Measurements from ENCODE around the gene RANBP17. TPM values are rescaled to one million over a fixed set of nuclear protein-coding genes. Genes with fewer than 3 reads are reported as not detected.
"Not testable (repeated sequence)": the region's sequence is repeated elsewhere in the genome, so short reads cannot be mapped to it uniquely, and the experiment has no call there.

The RANBP17 gene
- total RNA-seq, 1 donor from 2014 or later: 79.9 TPM

DNA sequence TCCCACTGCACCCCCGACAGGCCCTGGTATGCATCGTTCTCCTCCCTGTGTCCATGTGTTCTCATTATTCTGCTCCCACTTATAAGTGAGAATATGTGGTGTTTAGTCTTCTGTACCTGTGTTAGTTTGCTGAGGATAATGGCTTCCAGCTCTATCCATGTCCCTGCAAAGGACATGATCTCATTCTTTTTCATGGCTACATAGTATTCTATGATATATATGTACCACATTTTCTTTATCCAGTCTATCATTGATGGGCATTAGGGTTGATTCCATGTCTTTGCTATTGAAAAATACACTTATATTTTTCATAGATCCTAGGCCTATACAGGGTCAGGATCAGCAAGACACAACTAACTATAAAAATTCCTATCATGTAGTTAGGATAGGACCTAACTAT lies 180.1 kb downstream of the RANBP17 start:
- H3K4me1 ChIP-seq (ENCODE audit: control insufficient read depth in 3 of 3, insufficient read depth in 3 of 3, low read length in 3 of 3); H3K4me3 ChIP-seq (ENCODE audit: low read length in 3 of 3); H3K9me3 ChIP-seq (ENCODE audit: control insufficient read depth in 3 of 3, low read length in 3 of 3); H3K27me3 ChIP-seq (ENCODE audit: control insufficient read depth in 3 of 3, insufficient read depth in 3 of 3, low read length in 3 of 3); H3K36me3 ChIP-seq (ENCODE audit: control insufficient read depth in 3 of 3, insufficient read depth in 3 of 3, low read length in 3 of 3); H3K9ac ChIP-seq (ENCODE audit: low read depth in 1 of 3, low read length in 3 of 3); H3K27ac ChIP-seq (ENCODE audit: low read depth, low read length): not testable (repeated sequence)

DNA sequence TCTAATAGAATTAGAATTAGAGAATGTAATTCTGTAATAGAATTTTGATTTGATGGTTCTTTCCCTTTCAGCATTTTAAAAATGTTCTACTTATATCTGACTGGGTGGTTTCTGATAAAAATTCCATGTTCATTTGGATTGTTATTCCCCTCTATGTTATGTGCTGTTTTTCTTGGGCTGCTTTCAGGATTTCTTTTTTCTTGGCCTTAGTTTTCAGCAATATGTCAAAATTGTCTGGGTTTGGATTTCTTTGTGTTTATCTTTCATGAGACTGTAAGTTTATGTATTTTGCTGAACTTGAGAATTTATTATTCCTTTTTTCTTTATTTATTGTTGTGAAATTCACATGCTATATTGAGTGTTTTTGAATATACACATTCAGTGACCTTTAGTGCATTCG lies 189.1 kb downstream of the RANBP17 start:
- Histone ChIP-seq H3K36me3 (ENCODE audit: control insufficient read depth in 3 of 3, insufficient read depth in 3 of 3, low read length in 3 of 3) (no peaks in the 10 kb centered on the region), H3K4me1 (ENCODE audit: control insufficient read depth in 3 of 3, insufficient read depth in 3 of 3, low read length in 3 of 3) (no peaks in the 10 kb centered on the region), H3K9ac (ENCODE audit: low read depth in 1 of 3, low read length in 3 of 3) (no peak overlapping the region), H3K9me3 (ENCODE audit: control insufficient read depth in 3 of 3, low read length in 3 of 3) (peaks cover 0 to 3% (median 0%) of the 10 kb centered on the region in 3 donors), H3K27ac (ENCODE audit: low read depth, low read length) (no peak overlapping the region), H3K27me3 (ENCODE audit: control insufficient read depth in 3 of 3, insufficient read depth in 3 of 3, low read length in 3 of 3) (no peaks in the 10 kb centered on the region), H3K4me3 (ENCODE audit: low read length in 3 of 3) (no peak overlapping the region)

DNA sequence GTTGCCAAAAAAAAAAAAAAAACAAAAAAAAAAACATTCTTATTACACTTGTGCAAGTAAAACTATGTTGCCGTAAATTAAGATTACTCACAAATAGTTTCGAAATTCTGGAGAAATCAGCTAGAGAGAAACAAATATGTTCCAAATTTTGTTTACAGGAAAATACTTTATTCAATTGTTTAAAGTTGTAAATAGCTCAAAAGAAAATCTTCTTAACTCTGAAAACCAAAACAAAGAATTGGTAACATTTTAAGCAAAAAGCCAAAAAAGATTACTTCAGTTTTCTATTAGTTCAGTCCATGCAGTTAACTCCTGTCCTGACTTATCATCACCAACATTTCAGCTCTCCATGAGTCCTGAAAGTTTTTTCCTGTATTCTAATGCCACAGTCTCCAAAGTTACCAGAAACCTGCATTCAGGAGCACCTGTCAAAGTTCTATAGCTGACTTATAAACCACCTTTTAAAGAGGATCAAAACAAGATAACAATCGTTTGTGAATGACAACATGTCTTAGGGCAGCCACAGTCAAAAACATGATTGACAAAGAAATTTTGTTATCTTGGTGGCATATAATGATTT lies 194.1 kb downstream of the RANBP17 start:
- Histone ChIP-seq H3K36me3 (ENCODE audit: control insufficient read depth in 3 of 3, insufficient read depth in 3 of 3, low read length in 3 of 3) (no peaks in the 10 kb centered on the region), H3K9ac (ENCODE audit: low read depth in 1 of 3, low read length in 3 of 3) (no peak overlapping the region), H3K4me1 (ENCODE audit: control insufficient read depth in 3 of 3, insufficient read depth in 3 of 3, low read length in 3 of 3) (no peaks in the 10 kb centered on the region), H3K27me3 (ENCODE audit: control insufficient read depth in 3 of 3, insufficient read depth in 3 of 3, low read length in 3 of 3) (no peaks in the 10 kb centered on the region), H3K27ac (ENCODE audit: low read depth, low read length) (no peak overlapping the region), H3K4me3 (ENCODE audit: low read length in 3 of 3) (no peak overlapping the region), H3K9me3 (ENCODE audit: control insufficient read depth in 3 of 3, low read length in 3 of 3) (no peaks in the 10 kb centered on the region)

DNA sequence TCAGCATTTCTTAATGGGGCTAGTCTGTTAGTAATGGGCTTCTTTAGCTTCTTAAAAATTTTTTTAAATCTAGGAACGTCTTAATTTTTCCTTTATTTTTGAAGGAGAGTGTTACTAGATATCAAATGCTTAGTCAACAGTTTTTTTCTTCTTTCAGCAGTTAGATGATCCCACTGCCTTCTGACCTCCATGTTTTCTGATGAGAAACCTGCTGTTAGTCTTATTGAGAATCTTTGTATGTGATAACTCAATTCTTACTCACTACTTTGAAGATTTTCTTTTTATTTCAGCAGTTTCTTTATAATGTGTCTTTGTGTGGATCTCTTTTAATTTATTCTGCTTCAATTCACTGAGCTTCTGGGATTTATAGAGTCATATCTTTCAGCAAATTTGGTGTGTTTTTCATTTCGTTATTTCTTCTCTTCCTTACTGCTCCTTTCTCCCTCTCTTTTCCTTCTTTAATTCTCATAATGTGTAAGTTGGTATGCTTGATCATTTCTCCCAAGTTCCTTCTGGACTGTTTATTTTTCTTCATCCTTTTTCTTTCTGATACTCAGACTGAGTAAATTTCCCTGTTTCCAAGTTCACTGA lies 205.8 kb downstream of the RANBP17 start:
- Histone ChIP-seq H3K27ac (ENCODE audit: low read depth, low read length) (no peak overlapping the region), H3K9ac (ENCODE audit: low read depth in 1 of 3, low read length in 3 of 3) (no peak overlapping the region), H3K4me1 (ENCODE audit: control insufficient read depth in 3 of 3, insufficient read depth in 3 of 3, low read length in 3 of 3) (no peaks in the 10 kb centered on the region), H3K9me3 (ENCODE audit: control insufficient read depth in 3 of 3, low read length in 3 of 3) (no peaks in the 10 kb centered on the region), H3K27me3 (ENCODE audit: control insufficient read depth in 3 of 3, insufficient read depth in 3 of 3, low read length in 3 of 3) (no peaks in the 10 kb centered on the region), H3K4me3 (ENCODE audit: low read length in 3 of 3) (no peak overlapping the region), H3K36me3 (ENCODE audit: control insufficient read depth in 3 of 3, insufficient read depth in 3 of 3, low read length in 3 of 3) (no peaks in the 10 kb centered on the region)

DNA sequence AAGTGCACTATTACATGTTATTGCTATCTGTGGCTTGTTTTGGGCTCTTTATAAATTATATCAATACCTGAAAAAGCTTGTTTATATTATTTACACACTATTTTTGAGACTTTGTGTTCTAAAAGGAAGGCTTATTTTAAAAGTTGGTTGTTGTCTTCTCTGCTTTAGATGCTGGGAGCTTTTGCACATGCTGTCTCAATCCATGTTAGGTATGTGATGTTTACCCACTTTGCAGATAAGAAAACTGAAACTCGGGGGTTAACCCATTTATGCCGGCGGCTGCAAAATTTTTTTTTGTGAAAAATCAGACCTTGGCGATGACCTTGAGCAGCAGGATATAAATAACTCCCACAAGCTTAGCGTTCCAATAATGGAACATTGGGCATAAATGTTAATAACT lies 212.9 kb downstream of the RANBP17 start:
- Histone ChIP-seq H3K9me3 (ENCODE audit: control insufficient read depth in 3 of 3, low read length in 3 of 3) (peaks cover 0 to 2% (median 0%) of the 10 kb centered on the region in 3 donors), H3K27ac (ENCODE audit: low read depth, low read length) (no peak overlapping the region), H3K36me3 (ENCODE audit: control insufficient read depth in 3 of 3, insufficient read depth in 3 of 3, low read length in 3 of 3) (no peaks in the 10 kb centered on the region), H3K4me1 (ENCODE audit: control insufficient read depth in 3 of 3, insufficient read depth in 3 of 3, low read length in 3 of 3) (no peaks in the 10 kb centered on the region), H3K4me3 (ENCODE audit: low read length in 3 of 3) (no peak overlapping the region), H3K9ac (ENCODE audit: low read depth in 1 of 3, low read length in 3 of 3) (no peak overlapping the region), H3K27me3 (ENCODE audit: control insufficient read depth in 3 of 3, insufficient read depth in 3 of 3, low read length in 3 of 3) (no peaks in the 10 kb centered on the region)

DNA sequence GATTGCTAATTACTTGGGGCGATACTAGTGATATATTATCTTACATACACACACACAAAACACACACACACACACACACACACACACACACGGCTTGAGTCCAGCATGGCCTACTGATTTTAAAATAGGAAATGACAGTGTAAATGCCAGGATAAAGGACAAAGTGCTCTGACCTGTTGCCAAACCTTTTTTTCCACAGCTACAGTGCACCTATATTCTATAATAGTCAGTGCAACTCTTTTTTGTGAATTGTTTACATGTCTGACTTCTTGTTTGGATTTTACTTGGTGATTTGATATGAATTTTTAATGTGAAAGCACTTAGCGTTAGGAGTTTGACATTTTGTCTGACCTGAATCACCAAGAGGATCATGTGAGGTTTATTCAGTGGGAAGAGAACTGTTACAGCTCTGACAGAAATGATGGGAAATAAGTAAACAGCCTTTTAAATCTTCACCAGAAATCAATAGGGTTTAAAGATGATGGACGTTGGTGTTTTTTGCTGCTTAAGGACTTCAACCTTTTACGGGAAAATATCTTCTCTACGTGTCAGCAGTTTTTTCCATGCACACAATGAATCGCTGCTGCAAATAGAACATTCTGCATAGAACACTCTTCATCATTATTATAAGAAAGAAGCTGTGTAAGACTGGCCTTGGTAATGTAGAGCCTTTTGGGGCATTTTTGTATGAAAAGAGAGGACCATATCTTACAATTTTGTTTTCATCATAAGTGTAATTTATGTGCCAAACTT lies 218.5 kb downstream of the RANBP17 start:
- H3K27me3 ChIP-seq (ENCODE audit: control insufficient read depth in 3 of 3, insufficient read depth in 3 of 3, low read length in 3 of 3): no peaks in the 10 kb centered on the region
- no peak overlapping the region for H3K27ac ChIP-seq (ENCODE audit: low read depth, low read length)
- H3K36me3 ChIP-seq (ENCODE audit: control insufficient read depth in 3 of 3, insufficient read depth in 3 of 3, low read length in 3 of 3): no peaks in the 10 kb centered on the region
- H3K9ac ChIP-seq (ENCODE audit: low read depth in 1 of 3, low read length in 3 of 3): no peak overlapping the region
- H3K9me3 ChIP-seq (ENCODE audit: control insufficient read depth in 3 of 3, low read length in 3 of 3): peaks cover 0 to 3% (median 2%) of the 10 kb centered on the region in 3 donors
- H3K4me1 ChIP-seq (ENCODE audit: control insufficient read depth in 3 of 3, insufficient read depth in 3 of 3, low read length in 3 of 3): no peaks in the 10 kb centered on the region
- no peak overlapping the region for H3K4me3 ChIP-seq (ENCODE audit: low read length in 3 of 3)

DNA sequence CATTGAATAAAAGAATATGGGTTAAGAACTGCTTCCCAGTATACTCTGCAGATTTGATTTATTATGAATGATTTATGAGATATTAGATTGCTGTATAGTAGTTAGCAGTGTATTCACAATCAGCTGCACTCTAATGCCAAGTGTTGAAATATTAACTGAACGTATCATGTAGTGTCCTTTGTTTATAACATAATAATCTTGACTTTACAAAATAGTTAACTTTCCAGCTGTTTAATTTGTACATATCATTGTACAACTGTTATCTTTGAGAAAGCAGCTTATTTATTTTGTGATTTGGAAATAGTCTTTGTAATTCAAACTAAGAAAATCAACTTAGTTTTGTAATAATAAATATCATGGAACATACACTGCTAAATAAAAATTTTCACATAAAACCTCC lies 219.5 kb downstream of the RANBP17 start:
- no peaks in the 10 kb centered on the region for H3K36me3 ChIP-seq (ENCODE audit: control insufficient read depth in 3 of 3, insufficient read depth in 3 of 3, low read length in 3 of 3)
- peaks cover 0 to 3% (median 2%) of the 10 kb centered on the region in 3 donors for H3K9me3 ChIP-seq (ENCODE audit: control insufficient read depth in 3 of 3, low read length in 3 of 3)
- no peak overlapping the region for H3K4me3 ChIP-seq (ENCODE audit: low read length in 3 of 3)
- no peak overlapping the region for H3K27ac ChIP-seq (ENCODE audit: low read depth, low read length)
- H3K4me1 ChIP-seq (ENCODE audit: control insufficient read depth in 3 of 3, insufficient read depth in 3 of 3, low read length in 3 of 3): no peaks in the 10 kb centered on the region
- H3K9ac ChIP-seq (ENCODE audit: low read depth in 1 of 3, low read length in 3 of 3): no peak overlapping the region
- no peaks in the 10 kb centered on the region for H3K27me3 ChIP-seq (ENCODE audit: control insufficient read depth in 3 of 3, insufficient read depth in 3 of 3, low read length in 3 of 3)

DNA sequence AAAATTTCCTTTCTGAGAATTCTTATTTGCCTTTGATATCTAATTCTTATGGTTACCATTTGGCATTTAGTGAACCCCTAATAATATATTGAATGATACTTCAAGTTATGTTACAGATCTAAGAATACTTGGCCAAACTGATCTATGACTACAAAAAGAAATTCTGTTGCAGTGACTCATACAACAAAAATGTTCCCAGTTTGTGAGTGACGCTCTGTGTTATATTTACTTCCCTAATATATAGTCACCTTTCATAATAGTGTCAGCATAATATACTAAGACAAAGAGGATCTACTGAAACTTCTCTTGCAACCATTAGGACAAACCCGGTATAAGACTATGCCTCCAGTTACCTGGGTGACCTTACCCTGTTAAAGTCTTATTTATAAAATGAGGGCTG lies 230.4 kb downstream of the RANBP17 start:
- no peaks in the 10 kb centered on the region for H3K4me1 ChIP-seq (ENCODE audit: control insufficient read depth in 3 of 3, insufficient read depth in 3 of 3, low read length in 3 of 3)
- no peak overlapping the region for H3K27ac ChIP-seq (ENCODE audit: low read depth, low read length)
- H3K27me3 ChIP-seq (ENCODE audit: control insufficient read depth in 3 of 3, insufficient read depth in 3 of 3, low read length in 3 of 3): no peaks in the 10 kb centered on the region
- no peaks in the 10 kb centered on the region for H3K36me3 ChIP-seq (ENCODE audit: control insufficient read depth in 3 of 3, insufficient read depth in 3 of 3, low read length in 3 of 3)
- H3K9ac ChIP-seq (ENCODE audit: low read depth in 1 of 3, low read length in 3 of 3): no peak overlapping the region
- no peak overlapping the region for H3K4me3 ChIP-seq (ENCODE audit: low read length in 3 of 3)
- no peaks in the 10 kb centered on the region for H3K9me3 ChIP-seq (ENCODE audit: control insufficient read depth in 3 of 3, low read length in 3 of 3)

DNA sequence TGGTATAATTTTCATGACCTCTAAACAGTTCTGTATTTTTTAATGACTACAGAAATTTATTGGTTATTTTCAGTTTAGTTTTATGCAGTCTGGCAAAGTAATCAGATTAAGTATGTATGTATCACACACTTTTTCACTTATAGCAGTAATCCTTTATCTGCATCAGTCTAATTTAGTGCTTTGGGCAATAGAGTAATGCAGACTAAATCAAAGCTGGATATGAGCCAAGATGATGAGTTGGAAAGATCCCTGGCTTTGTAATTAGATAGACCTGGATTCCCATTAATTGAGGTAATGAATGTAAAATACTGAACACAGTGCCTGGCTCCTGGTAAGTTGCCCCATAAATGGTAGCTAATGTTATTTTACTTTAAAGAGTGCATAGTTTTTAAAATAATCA lies 231.8 kb downstream of the RANBP17 start:
- Histone ChIP-seq H3K36me3 (ENCODE audit: control insufficient read depth in 3 of 3, insufficient read depth in 3 of 3, low read length in 3 of 3) (no peaks in the 10 kb centered on the region), H3K9me3 (ENCODE audit: control insufficient read depth in 3 of 3, low read length in 3 of 3) (no peaks in the 10 kb centered on the region), H3K27me3 (ENCODE audit: control insufficient read depth in 3 of 3, insufficient read depth in 3 of 3, low read length in 3 of 3) (no peaks in the 10 kb centered on the region), H3K4me1 (ENCODE audit: control insufficient read depth in 3 of 3, insufficient read depth in 3 of 3, low read length in 3 of 3) (no peaks in the 10 kb centered on the region), H3K9ac (ENCODE audit: low read depth in 1 of 3, low read length in 3 of 3) (no peak overlapping the region), H3K4me3 (ENCODE audit: low read length in 3 of 3) (no peak overlapping the region), H3K27ac (ENCODE audit: low read depth, low read length) (no peak overlapping the region)

DNA sequence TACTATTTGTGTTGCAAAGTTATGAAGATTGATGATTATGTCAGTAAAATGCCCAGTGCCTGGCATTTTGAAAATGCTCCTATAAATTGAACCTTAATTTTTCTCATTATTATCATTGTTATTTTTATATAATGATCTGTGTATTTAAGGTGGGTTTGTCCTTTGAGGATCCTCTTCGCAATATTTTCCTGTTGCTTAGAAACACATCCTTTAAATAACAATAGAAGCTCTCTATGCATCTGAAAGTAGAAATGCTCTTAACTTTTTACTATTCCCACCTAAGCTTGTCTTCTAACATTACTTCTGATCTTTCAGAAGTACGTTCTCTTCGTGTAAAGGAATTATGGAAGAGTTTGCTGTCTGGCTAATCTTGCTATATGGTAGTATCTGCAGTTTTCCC lies 232.5 kb downstream of the RANBP17 start:
- Histone ChIP-seq H3K27me3 (ENCODE audit: control insufficient read depth in 3 of 3, insufficient read depth in 3 of 3, low read length in 3 of 3) (no peaks in the 10 kb centered on the region), H3K4me1 (ENCODE audit: control insufficient read depth in 3 of 3, insufficient read depth in 3 of 3, low read length in 3 of 3) (no peaks in the 10 kb centered on the region), H3K27ac (ENCODE audit: low read depth, low read length) (no peak overlapping the region), H3K9ac (ENCODE audit: low read depth in 1 of 3, low read length in 3 of 3) (no peak overlapping the region), H3K4me3 (ENCODE audit: low read length in 3 of 3) (no peak overlapping the region), H3K36me3 (ENCODE audit: control insufficient read depth in 3 of 3, insufficient read depth in 3 of 3, low read length in 3 of 3) (no peaks in the 10 kb centered on the region), H3K9me3 (ENCODE audit: control insufficient read depth in 3 of 3, low read length in 3 of 3) (no peaks in the 10 kb centered on the region)

All from skeletal muscle tissue (tissue), 4 donors.